ENCODE measurements around the gene PCDHB9. TPM values are rescaled to one million over a fixed set of nuclear protein-coding genes. Genes with fewer than 3 reads are reported as not detected.

The PCDHB9 gene
- total and polyA plus RNA-seq, 2 of the 8 experiments (the other 6 are each of a cell fraction or from before 2014, with no cell fraction given): 0.68 to 1.6 TPM

DNA sequence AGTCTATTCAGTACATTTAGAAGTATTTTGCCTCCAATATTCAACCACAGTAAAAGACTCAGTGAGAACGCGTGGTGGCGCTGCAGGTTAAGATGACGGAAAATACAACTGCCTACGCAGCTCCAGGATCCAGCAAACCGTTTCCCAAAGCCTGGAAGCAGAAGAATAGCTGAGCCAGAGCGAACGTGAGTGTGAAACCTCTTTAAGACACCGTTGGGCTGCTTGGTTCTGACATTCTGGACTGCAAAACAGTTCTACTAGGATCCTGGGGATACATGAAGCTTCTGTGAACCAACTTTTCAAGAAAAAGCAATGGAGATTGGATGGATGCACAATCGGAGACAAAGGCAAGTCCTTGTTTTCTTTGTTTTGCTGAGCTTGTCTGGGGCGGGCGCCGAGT, 4.7 kb upstream of the PCDHB9 start, which contains the start of gene PCDHB16:
PCDHB16 (plus strand) TSS at position 140 of the 400 bp plus-strand sequence; CDS start at position 313, 173 bp downstream.
- H2BK20ac ChIP-seq (ENCODE audit: low read length): no peak within 1 kb of the TSS
- no peaks in the 10 kb centered on the region for H3K79me2 ChIP-seq (ENCODE audit: control insufficient read depth in 1 of 2, insufficient read depth in 2 of 2, low read length in 2 of 2)
- no peak within 1 kb of the TSS for H2BK12ac ChIP-seq (ENCODE audit: low read depth, low read length)
- H3K27ac ChIP-seq (ENCODE audit: low read depth, low read length): no peak within 1 kb of the TSS
- no peaks in the 10 kb centered on the region; a peak in 1 of 4 replicates for H3K9me3 ChIP-seq (ENCODE audit: insufficient read depth in 2 of 2, low read depth in 1 of 2, low read length in 1 of 2)
- no peak within 1 kb of the TSS for H3K18ac ChIP-seq (ENCODE audit: extremely low read depth, low read length)
- H4K20me1 ChIP-seq (replicated peaks in 1 of 2; ENCODE audit: control insufficient read depth in 1 of 2, insufficient read depth in 2 of 2, low read length in 2 of 2): no peaks in the 10 kb centered on the region
- peak within 1 kb of the TSS; percentile 11 to 52 (median 32); a peak in 5 of 8 replicates for H3K4me3 ChIP-seq (ENCODE audit: extremely low read depth in 1 of 4, insufficient read depth in 2 of 4, low read depth in 3 of 4, low read length in 4 of 4)
- DNase-seq (ENCODE audit: low read depth in 1 of 2, low spot score in 2 of 2): peak in 1 of 2 experiments; percentile 78
- H2BK5ac ChIP-seq (ENCODE audit: low read depth, low read length): no peak within 1 kb of the TSS
- no peak within 1 kb of the TSS for H2AK5ac ChIP-seq (ENCODE audit: low read depth, low read length)
- H3K4ac ChIP-seq (replicated peaks; ENCODE audit: insufficient read length, low read depth, low read length): no peak within 1 kb of the TSS
- H4K91ac ChIP-seq (replicated peaks; ENCODE audit: insufficient read length, low read length): no peak within 1 kb of the TSS
- no peak within 1 kb of the TSS for H4K5ac ChIP-seq (ENCODE audit: insufficient read length, low read depth, low read length)
- ChIA-PET POLR2A (ENCODE audit: partially characterized antibody) (interaction anchor here (1.0 to 1.4 kb wide), 3 partner anchors 10 to 87 kb away, joined by 3 to 7 read pairs (median 6); partner anchors contain the start of genes PCDHB10, PCDHB2 and PCDHB5), CTCF (ENCODE audit: partially characterized antibody) (interaction anchor here (0.6 to 3.5 kb wide), 71 partner anchors 9 to 765 kb away, joined by 3 to 44 read pairs (median 4); partner anchors contain the start of genes PCDHB10, PCDHB11, PCDHB12 and PCDHB13)
- peak within 1 kb of the TSS; percentile 100 for H2AFZ ChIP-seq (ENCODE audit: low read length)
- peak within 1 kb of the TSS in 1 of 4 experiments; percentile 62; a peak in 1 of 7 replicates for H3K9ac ChIP-seq (replicated peaks in 1 of 4; ENCODE audit: extremely low read depth in 1 of 4, low read depth in 3 of 4, low read length in 3 of 4)
- 0 out of 7 replicates have a peak, but pooled peaks cover 0 to 2% (median 0%) of the 10 kb centered on the region in 4 experiments for H3K4me1 ChIP-seq (replicated peaks in 1 of 4; ENCODE audit: control insufficient read depth in 3 of 4, insufficient read depth in 4 of 4, low read length in 3 of 4)
- no peak within 1 kb of the TSS for H3K14ac ChIP-seq (ENCODE audit: insufficient read length)
- H3K79me1 ChIP-seq (ENCODE audit: low read depth, low read length): no peaks in the 10 kb centered on the region
- no peak within 1 kb of the TSS for H3K23ac ChIP-seq (ENCODE audit: insufficient read length)
- peak; percentile 70 for FAIRE-seq
- no peaks in the 10 kb centered on the region for H3K36me3 ChIP-seq (ENCODE audit: control insufficient read depth in 2 of 4, insufficient read depth in 4 of 4, low read length in 3 of 4)
- peak within 1 kb of the TSS; percentile 41 to 60 for H3K4me2 ChIP-seq (ENCODE audit: insufficient read depth in 1 of 2, low read depth in 2 of 2, low read length in 2 of 2)
- no peak within 1 kb of the TSS for H3K56ac ChIP-seq (replicated peaks; ENCODE audit: insufficient read length, low read depth, low read length)
- H3K27me3 ChIP-seq (replicated peaks in 1 of 4; ENCODE audit: control insufficient read depth in 3 of 4, extremely low read depth in 1 of 4, insufficient read depth in 3 of 4, low read length in 3 of 4): no peaks in the 10 kb centered on the region
- H4K8ac ChIP-seq (ENCODE audit: extremely low read depth, insufficient read depth, low read length): 0 out of 2 replicates have a peak within 1 kb of the TSS, but pooled peaks have one; percentile 16
- H2BK15ac ChIP-seq (ENCODE audit: low read length): no peak within 1 kb of the TSS
- no peaks in the 10 kb centered on the region for H3K23me2 ChIP-seq (ENCODE audit: low read depth, low read length)
- 37% methylated on average over 13 of the region's 13 CpGs; no CpG with 5 or more reads in 1 of the 2 experiments for WGBS, 2 experiments (ENCODE audit: extremely low coverage in 1 of 2, insufficient coverage in 1 of 2, insufficient read length in 1 of 2, insufficient replicate concordance in 2 of 2, low coverage in 1 of 2, low lambda C conversion rate in 2 of 2, missing lambda C conversion rate in 1 of 2)
- H2BK120ac ChIP-seq (replicated peaks; ENCODE audit: low read depth, low read length): no peak within 1 kb of the TSS
- TF ChIP-seq RBBP5 (IDR thresholded peaks at IDR 0.05; ENCODE audit: borderline replicate concordance, low read depth, low read length): no peak
- no peak for TF ChIP-seq EP300 (IDR thresholded peaks at IDR 0.05; ENCODE audit: borderline replicate concordance in 1 of 2, low read depth in 2 of 2, low read length in 2 of 2)
- peak; percentile 38; the same call in 1 of the 2 replicates for TF ChIP-seq TAF1 (IDR thresholded peaks at IDR 0.05; ENCODE audit: low read depth, low read length)
- no peak for TF ChIP-seq KDM1A (IDR thresholded peaks at IDR 0.05; ENCODE audit: borderline replicate concordance, low read length)
- TF ChIP-seq CREB1 (IDR thresholded peaks at IDR 0.05): peak; percentile 84
- no peak for TF ChIP-seq SP2 (IDR thresholded peaks at IDR 0.05; ENCODE audit: low read length)
- no peak for TF ChIP-seq CHD1 (IDR thresholded peaks at IDR 0.05; ENCODE audit: low read depth, low read length)
- no peak for TF ChIP-seq TEAD4 (IDR thresholded peaks at IDR 0.05; ENCODE audit: low read depth, low read length)
- TF ChIP-seq KDM4A (IDR thresholded peaks at IDR 0.05; ENCODE audit: low read depth, low read length, severe bottlenecking): no peak
- no peak for TF ChIP-seq GTF2F1 (IDR thresholded peaks at IDR 0.05; ENCODE audit: borderline replicate concordance, low read depth, low read length)
- TF ChIP-seq CBX8 (IDR thresholded peaks at IDR 0.05; ENCODE audit: borderline replicate concordance, low read depth, low read length): no peak
- TF ChIP-seq RAD21 (IDR thresholded peaks at IDR 0.05 in 1 of 2, conservative IDR thresholded peaks at IDR 0.05 in 1 of 2; ENCODE audit: low read depth in 2 of 2, low read length in 2 of 2): peak; percentile 72 to 73
- no peak for TF ChIP-seq CEBPB (IDR thresholded peaks at IDR 0.05; ENCODE audit: low read depth, low read length)
- TF ChIP-seq TBP (IDR thresholded peaks at IDR 0.05; ENCODE audit: low read depth, low read length): 0 out of 2 replicates have a peak, but pooled peaks have one; percentile 16
